ENCODE results near the gene LAMB1.
"Not testable (repeated sequence)": the region's sequence is repeated elsewhere in the genome, so short reads cannot be mapped to it uniquely, and the experiment has no call there.

LAMB1 gene

DNA sequence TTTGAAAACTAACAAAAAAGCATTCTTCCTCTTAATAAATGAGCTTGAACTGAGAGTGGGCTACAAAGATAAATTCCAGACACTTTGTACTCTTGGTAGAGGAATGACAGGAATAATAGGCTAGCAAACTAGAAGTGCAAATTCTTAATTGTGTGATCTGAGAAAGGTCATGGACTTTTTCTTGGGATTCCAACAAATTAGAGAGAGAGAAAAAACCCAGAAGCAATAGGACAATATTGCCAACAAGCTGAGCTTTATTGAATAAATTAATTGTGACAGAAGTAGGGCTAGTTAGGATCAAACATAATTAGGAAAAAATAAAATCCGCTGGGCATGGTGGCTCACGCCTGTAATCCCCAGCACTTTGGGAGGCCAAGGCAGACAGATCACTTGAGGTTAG lies 41.4 kb upstream of the LAMB1 start:
- TF ChIP-seq, protein P1, sequence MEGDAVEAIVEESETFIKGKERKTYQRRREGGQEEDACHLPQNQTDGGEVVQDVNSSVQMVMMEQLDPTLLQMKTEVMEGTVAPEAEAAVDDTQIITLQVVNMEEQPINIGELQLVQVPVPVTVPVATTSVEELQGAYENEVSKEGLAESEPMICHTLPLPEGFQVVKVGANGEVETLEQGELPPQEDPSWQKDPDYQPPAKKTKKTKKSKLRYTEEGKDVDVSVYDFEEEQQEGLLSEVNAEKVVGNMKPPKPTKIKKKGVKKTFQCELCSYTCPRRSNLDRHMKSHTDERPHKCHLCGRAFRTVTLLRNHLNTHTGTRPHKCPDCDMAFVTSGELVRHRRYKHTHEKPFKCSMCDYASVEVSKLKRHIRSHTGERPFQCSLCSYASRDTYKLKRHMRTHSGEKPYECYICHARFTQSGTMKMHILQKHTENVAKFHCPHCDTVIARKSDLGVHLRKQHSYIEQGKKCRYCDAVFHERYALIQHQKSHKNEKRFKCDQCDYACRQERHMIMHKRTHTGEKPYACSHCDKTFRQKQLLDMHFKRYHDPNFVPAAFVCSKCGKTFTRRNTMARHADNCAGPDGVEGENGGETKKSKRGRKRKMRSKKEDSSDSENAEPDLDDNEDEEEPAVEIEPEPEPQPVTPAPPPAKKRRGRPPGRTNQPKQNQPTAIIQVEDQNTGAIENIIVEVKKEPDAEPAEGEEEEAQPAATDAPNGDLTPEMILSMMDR (conservative IDR thresholded peaks at IDR 0.05) = no peak
- H3K27ac ChIP-seq = peak overlapping the region; percentile 27

DNA sequence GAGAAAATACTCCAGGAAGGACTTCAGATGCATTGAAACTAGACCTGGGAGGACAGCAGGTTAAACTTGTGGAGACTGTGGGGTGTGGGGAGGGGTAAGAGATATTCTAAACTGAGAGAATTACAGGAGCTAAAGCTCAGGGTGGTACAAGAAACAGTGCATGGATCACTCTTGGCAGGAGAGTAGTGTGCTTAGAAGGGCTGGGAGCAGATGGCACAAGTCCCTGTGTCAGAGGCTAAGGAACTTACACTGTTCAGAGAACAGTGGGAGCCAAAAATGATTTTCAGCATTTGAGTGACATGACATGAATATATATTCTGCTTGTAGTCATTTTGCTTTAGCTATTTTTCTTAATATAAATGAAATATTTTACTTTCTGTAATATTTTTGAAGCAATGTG lies 36.0 kb upstream of the LAMB1 start:
- TF ChIP-seq, protein P1 (conservative IDR thresholded peaks at IDR 0.05) = no peak
- no peak overlapping the region for H3K27ac ChIP-seq

DNA sequence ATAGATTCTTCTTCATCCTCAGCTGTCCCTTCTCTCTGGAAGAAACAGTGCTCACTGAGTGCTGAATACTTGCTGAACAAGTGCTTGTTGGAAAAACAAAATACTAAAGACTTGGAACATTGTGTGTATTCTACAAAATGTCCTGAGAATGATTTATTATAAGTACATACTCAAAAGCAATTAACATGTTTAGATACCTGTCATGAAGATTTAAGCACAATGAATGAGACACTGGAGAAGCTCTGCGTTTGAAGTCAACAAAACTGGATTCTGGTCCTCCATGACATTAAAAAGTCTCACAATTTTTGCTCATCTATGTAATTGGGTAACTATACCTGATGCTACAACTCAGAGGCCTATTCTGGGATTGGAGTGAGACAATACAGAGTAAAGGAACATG lies 34.8 kb upstream of the LAMB1 start:
- TF ChIP-seq, protein P1 (conservative IDR thresholded peaks at IDR 0.05) = no peak
- H3K27ac ChIP-seq = no peak overlapping the region

DNA sequence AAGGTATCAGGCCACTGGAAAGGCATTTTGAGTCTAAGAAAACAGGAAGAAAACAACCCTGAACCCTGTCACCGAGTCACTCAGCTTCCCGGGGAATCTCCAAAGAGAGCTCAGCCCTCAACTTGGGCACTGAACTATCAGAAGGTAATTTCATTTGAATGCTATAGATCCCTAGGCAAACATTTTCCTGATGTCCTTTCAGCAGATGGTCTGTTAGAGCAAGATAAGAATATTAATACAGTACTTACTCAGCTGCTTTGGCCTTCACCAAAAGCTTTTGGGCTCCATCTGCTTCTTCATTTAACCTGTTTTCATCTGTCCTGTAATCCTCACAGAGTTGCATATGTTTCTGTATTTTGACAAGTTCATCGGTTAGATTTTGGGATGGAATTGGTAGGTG lies 34.2 kb upstream of the LAMB1 start:
- no peak overlapping the region for H3K27ac ChIP-seq
- TF ChIP-seq, protein P1 (conservative IDR thresholded peaks at IDR 0.05) = no peak

DNA sequence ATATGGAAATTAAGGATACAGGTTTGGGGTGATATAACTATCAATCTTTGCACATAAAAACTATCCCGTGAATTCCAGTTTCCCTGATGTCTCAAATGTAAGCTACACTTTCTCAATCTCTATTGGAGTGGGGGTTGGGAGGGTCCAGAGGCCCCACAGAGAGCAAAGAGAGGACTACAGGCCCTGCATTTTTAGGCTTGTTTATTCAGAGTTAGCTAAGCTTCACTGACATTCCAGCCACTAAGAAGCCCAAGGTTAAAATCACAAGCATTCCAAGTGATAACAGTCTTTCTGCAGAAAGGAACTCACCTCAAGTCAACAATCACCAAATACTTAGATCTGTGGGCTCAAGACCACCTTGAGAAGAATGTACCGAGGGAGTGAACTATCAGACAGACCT lies 31.6 kb upstream of the LAMB1 start:
- no peak overlapping the region for H3K27ac ChIP-seq

DNA sequence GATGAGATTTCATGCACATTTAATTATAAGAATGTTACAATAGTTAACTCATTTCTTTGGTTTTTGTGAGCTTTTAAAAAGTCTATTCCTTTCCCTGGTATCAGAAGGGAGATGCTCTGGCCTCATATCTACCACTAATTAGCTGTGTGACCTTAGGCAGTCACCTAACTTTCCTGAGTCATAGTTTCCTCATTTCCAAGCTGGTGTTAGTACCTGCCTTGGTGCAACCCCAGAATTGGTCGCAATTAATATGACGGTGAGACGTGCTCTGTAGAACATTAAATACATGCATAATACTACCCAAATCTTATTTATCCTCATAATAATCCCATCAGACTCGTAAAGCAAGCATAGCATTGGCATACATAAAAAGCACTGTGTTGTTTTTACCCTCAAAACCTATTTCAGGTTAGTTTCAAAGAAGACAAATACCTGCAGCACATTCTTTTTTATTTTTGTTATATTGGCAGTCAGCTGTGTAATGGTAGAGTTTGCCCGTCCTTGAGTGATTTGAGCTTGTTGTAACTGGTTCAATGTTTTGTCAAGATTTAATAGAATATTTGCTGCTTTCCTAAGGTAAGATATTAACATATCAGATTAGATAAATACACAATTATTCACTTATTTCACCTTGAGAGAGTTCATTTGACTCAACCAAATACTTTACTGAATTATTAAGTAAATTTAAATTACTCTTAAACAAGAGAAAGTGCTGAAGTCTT lies 31.0 kb upstream of the LAMB1 start:
- H3K27ac ChIP-seq = no peak overlapping the region
- TF ChIP-seq, protein P1 (conservative IDR thresholded peaks at IDR 0.05) = no peak

More for the DNA sequence above, 31.6 kb upstream of the LAMB1 start:
- TF ChIP-seq, protein P1 (conservative IDR thresholded peaks at IDR 0.05) = no peak

DNA sequence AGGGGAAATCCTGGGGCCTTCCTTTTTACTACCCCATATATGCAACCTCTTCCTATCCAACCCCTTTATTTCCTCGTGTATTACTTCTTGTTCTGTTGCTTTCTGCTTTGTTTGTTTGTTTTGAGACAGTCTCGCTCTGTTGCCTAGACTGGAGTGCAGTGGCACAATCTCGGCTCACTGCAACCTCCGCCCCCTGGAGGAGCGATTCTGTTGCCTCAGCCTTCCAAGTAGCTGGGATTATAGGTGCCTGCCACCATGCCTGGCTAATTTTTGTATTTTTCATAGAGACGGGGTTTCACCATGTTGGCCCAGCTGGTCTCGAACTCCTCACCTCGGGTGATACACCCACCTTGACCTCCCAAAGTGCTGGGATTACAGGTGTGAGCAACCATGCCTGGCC lies 30.3 kb upstream of the LAMB1 start:
- TF ChIP-seq, protein P1 (conservative IDR thresholded peaks at IDR 0.05) = 0 out of 2 replicates have a peak, but pooled peaks have one; percentile 7

More for the DNA sequence above, 30.3 kb upstream of the LAMB1 start:
- not testable (repeated sequence) for H3K27ac ChIP-seq
